HepG2 (cell line): ENCODE data around the gene VEGFA. TPM values are rescaled to one million over a fixed set of nuclear protein-coding genes. Genes with fewer than 3 reads are reported as not detected.

Source experiments
- ATAC-seq: fragments of 200-7000 bp; cut with Tn5 transposase; 3 replicates; pipeline ENCODE4 v1.9.1; 2020; ENCODE audit warnings: mild to moderate bottlenecking, moderate library complexity
- BruUV-seq: library from RNA; stranded (reverse); fragments of 400-500 nt; replicated peaks from 2 replicates; lab custom pipeline; 2021; lab: Mats Ljungman, UMichigan
- CTCF ChIA-PET: fragments of 300-600 bp; formaldehyde crosslinking; extraction: SDS; loops from one replicate; lab custom pipeline; 2021; ENCODE audit warnings: low total read pairs, inconsistent platforms, low intra/inter-chr PET ratio; lab: Yijun Ruan, JAX
- POLR2A ChIA-PET: fragments of 350-600 bp; sonication (Branson Sonifier 250); formaldehyde crosslinking; loops from one replicate; lab custom pipeline; 2020; ENCODE audit warnings: antibody characterized with exemption, inconsistent platforms; lab: Yijun Ruan, JAX
- DNase-seq: peaks from one replicate; pipeline ENCODE4 v3.0.0-alpha.2; 2015; ENCODE audit warnings: low spot score
- FAIRE-seq: peaks from 3 replicates; lab custom pipeline; 2011; peaks lifted over from hg19 to GRCh38; lab: Jason Lieb, UNC
- H2AFZ ChIP-seq: one replicate; pipeline ENCODE4 v1.6.1; 2011; ENCODE audit warnings: low read length, inconsistent platforms
- H3K27ac ChIP-seq: fragments of 300-600 bp; 3 replicates; pipeline ENCODE4 v1.8.0; 2011; ENCODE audit warnings: mixed run types, mild to moderate bottlenecking, mixed read lengths, low read length, inconsistent platforms; ENCODE audit not compliant: insufficient read depth; ENCODE audit errors: extremely low read length
- H3K27me3 ChIP-seq, 2 experiments: fragments of 200-600 bp in 1 of 2; 2 replicates in 1 of 2; 3 replicates in 1 of 2; pipeline versions ENCODE4 v1.6.0 to v1.8.0; 2011; ENCODE audit warnings: low read length in 2 of 2, mild to moderate bottlenecking in 2 of 2, moderate library complexity in 2 of 2, inconsistent platforms in 1 of 2; ENCODE audit not compliant: insufficient read depth in 2 of 2, control insufficient read depth in 1 of 2
- H3K36me3 ChIP-seq, 2 experiments: fragments of 200-600 bp in 1 of 2; replicated peaks in 1 of 2; 2 replicates in 1 of 2; 3 replicates in 1 of 2; pipeline versions ENCODE4 v1.5.1 to v1.8.0; 2011; ENCODE audit warnings: low read length in 2 of 2, inconsistent platforms in 1 of 2; ENCODE audit not compliant: insufficient read depth in 2 of 2, control insufficient read depth in 1 of 2
- H3K4me1 ChIP-seq: 2 replicates; pipeline ENCODE4 v1.5.1; 2012; ENCODE audit warnings: low read length, inconsistent platforms; ENCODE audit not compliant: insufficient read depth
- H3K4me2 ChIP-seq: 2 replicates; pipeline ENCODE4 v1.6.0; 2011; ENCODE audit warnings: low read depth, low read length, inconsistent platforms
- H3K4me3 ChIP-seq, 3 experiments: fragments of 200-600 bp in 1 of 3; sonication (generic), shearing (Covaris generic) in 1 of 3; replicated peaks in 1 of 3; 2 replicates each; pipeline ENCODE4 v1.5.1; 2011 to 2016; ENCODE audit warnings: low read length in 3 of 3, inconsistent platforms in 2 of 3, low read depth in 2 of 3, mild to moderate bottlenecking in 2 of 3, control low read depth in 1 of 3, mixed read lengths in 1 of 3; ENCODE audit not compliant: insufficient read depth in 1 of 3
- H3K79me2 ChIP-seq: one replicate; pipeline ENCODE4 v1.6.1; 2011; ENCODE audit warnings: low read length, inconsistent platforms; ENCODE audit not compliant: insufficient read depth
- H3K9ac ChIP-seq: 2 replicates; pipeline ENCODE4 v1.6.0; 2011; ENCODE audit warnings: mild to moderate bottlenecking, low read depth, low read length, inconsistent platforms; ENCODE audit not compliant: insufficient read depth
- H3K9me3 ChIP-seq: 2 replicates; pipeline ENCODE4 v1.5.1; 2012; ENCODE audit warnings: mild to moderate bottlenecking, low read length
- H4K20me1 ChIP-seq: 2 replicates; pipeline ENCODE4 v1.6.0; 2011; ENCODE audit warnings: inconsistent platforms, mild to moderate bottlenecking, low read length, moderate library complexity; ENCODE audit not compliant: insufficient read depth
- ARNTL ChIP-seq: sonication (generic); formaldehyde crosslinking; IDR thresholded peaks from 2 replicates; pipeline ENCODE4 v1.4.0; 2020; ENCODE audit warnings: mild to moderate bottlenecking, missing genetic modification reagents
- CTCF ChIP-seq: sonication (generic); formaldehyde crosslinking; IDR thresholded peaks from 2 replicates; pipeline ENCODE4 v1.5.0; 2020; ENCODE audit warnings: mild to moderate bottlenecking, missing genetic modification reagents, moderate library complexity
- HNF4A ChIP-seq: sonication (generic); formaldehyde crosslinking; IDR thresholded peaks from 2 replicates; pipeline ENCODE4 v1.4.0; 2020; ENCODE audit warnings: missing genetic modification reagents
- MTERF4 ChIP-seq: sonication (generic); formaldehyde crosslinking; IDR thresholded peaks from 2 replicates; pipeline ENCODE4 v1.8.0; 2023; ENCODE audit warnings: mild to moderate bottlenecking, missing genetic modification reagents
- ZNF549 ChIP-seq: sonication (generic); formaldehyde crosslinking; IDR thresholded peaks from 2 replicates; pipeline ENCODE4 v1.5.0; 2020; ENCODE audit warnings: missing genetic modification reagents
- ZNF687 ChIP-seq: sonication (generic); formaldehyde crosslinking; IDR thresholded peaks from 2 replicates; pipeline ENCODE4 v1.5.1; 2020; ENCODE audit warnings: mild to moderate bottlenecking, missing genetic modification reagents, moderate library complexity
- WGBS: methylation state at CpG from one replicate; pipeline ENCODE4 v1.1.6; 2017; ENCODE audit warnings: low lambda C conversion rate; 5-methylcytosine and 5-hydroxymethylcytosine counted together
- in situ Hi-C: cut with HindIII; loops from 2 replicates; pipeline ENCODE4 v1.10.0; 2017; ENCODE audit warnings: low pct_unique_long_range_greater_than_20kb; ENCODE audit not compliant: extremely low pct_ligation_motif_present
- intact Hi-C: fragments of 100-400 bp; cut with micrococcal nuclease; formaldehyde crosslinking; loops from one replicate; pipeline ENCODE4 v1.10.0; 2022; ENCODE audit not compliant: unreplicated experiment
- polyA plus RNA-seq, 8 experiments: library from polyadenylated mRNA; depleted of rRNA in 3 of 8; stranded (reverse) in 7 of 8; unstranded in 1 of 8; fragments of >200 nt; fragmentation: Illumina TruSeq in 4 of 8; extraction: Trizol in 4 of 8; gene quantifications; 2 replicates each; pipeline versions ENCODE4 v1.2.1 to v1.2.3, GENCODE V29; 2011 to 2016; ENCODE audit warnings: low read depth in 4 of 8, missing spikeins in 1 of 8, mixed read lengths in 1 of 8; ENCODE audit not compliant: insufficient read depth in 1 of 8
- total RNA-seq, 5 experiments: library from RNA; depleted of rRNA; stranded (reverse); fragments of >200 nt; fragmentation: Illumina TruSeq; extraction: Trizol; gene quantifications; 2 replicates each; pipeline ENCODE4 v1.2.3, GENCODE V29; 2016; ENCODE audit warnings: low read depth in 1 of 5

The VEGFA gene
- total and polyA plus RNA-seq, 2 of the 13 experiments (the other 11 are each of a cell fraction or from before 2014, with no cell fraction given): 68.1 to 629 TPM

GRCh38 chr6:43739642-43740091 lies 30.3 kb upstream of the VEGFA start:
- H3K36me3 ChIP-seq: no peaks in the 10 kb centered on the region
- no peak overlapping the region for H2AFZ ChIP-seq
- H3K79me2 ChIP-seq: no peaks in the 10 kb centered on the region
- H3K27ac ChIP-seq: no peak overlapping the region
- H3K9me3 ChIP-seq: no peaks in the 10 kb centered on the region
- WGBS: 3% methylated on average over 4 of the region's 4 CpGs
- CTCF ChIA-PET: no interaction called here
- H4K20me1 ChIP-seq: no peaks in the 10 kb centered on the region
- H3K4me3 ChIP-seq: no peak overlapping the region
- no TSS peak for BruUV-seq
- no peak overlapping the region for H3K4me2 ChIP-seq
- TF ChIP-seq HNF4A (CRISPR knock-in tag) (0 out of 2 replicates have a peak, but pooled peaks have one; percentile 8), MTERF4 (CRISPR knock-in tag) (0 out of 2 replicates have a peak, but pooled peaks have one; percentile 30), CTCF (CRISPR knock-in tag) (peak; percentile 20; the same call in 1 of the 2 replicates), ZNF549 (CRISPR knock-in tag) (no peak), ARNTL (CRISPR knock-in tag) (no peak), ZNF687 (CRISPR knock-in tag) (peak; percentile 22; the same call in 1 of the 2 replicates)
- peaks cover 100% of the 10 kb centered on the region for H3K4me1 ChIP-seq
- FAIRE-seq: no peak
- no peak overlapping the region for H3K9ac ChIP-seq
- POLR2A ChIA-PET: no interaction called here
- peaks cover 1 to 23% of the 10 kb centered on the region in 2 experiments; a peak in 3 of 5 replicates for H3K27me3 ChIP-seq
- intact Hi-C loops (no loop called here), in situ Hi-C loops (no loop called here)
- ATAC-seq: no peak
- no peak for DNase-seq
